ENCODE results near the gene ATRN.

DNA sequence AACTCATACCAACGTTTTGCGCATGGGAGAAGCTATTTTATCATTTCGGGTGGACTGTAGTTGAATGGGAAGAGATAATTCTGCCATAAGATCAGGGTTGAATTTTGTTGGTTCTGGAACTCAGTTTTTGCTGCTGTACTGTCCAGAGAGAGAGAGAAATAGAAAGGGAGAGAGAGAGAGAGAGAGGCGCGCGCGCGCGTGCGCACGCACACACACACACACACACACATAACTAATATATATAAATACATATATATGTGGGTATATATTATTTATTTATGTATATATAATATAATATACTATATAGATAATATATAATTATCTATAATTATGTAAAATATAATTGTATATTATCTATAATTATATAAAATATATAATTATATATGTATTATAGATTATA is 21.9 kb downstream of the ATRN start:
- TF ChIP-seq, protein P1, sequence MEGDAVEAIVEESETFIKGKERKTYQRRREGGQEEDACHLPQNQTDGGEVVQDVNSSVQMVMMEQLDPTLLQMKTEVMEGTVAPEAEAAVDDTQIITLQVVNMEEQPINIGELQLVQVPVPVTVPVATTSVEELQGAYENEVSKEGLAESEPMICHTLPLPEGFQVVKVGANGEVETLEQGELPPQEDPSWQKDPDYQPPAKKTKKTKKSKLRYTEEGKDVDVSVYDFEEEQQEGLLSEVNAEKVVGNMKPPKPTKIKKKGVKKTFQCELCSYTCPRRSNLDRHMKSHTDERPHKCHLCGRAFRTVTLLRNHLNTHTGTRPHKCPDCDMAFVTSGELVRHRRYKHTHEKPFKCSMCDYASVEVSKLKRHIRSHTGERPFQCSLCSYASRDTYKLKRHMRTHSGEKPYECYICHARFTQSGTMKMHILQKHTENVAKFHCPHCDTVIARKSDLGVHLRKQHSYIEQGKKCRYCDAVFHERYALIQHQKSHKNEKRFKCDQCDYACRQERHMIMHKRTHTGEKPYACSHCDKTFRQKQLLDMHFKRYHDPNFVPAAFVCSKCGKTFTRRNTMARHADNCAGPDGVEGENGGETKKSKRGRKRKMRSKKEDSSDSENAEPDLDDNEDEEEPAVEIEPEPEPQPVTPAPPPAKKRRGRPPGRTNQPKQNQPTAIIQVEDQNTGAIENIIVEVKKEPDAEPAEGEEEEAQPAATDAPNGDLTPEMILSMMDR (IDR thresholded peaks at IDR 0.05) = no peak
- TF ChIP-seq POLR2A (IDR thresholded peaks at IDR 0.05) = no peak

All from right lobe of liver (tissue), 4 donors.